RWPE1 (cell line): ENCODE data around the gene EML3.
A peak's percentile ranks its signal among the peaks of the same experiment; 100 is the strongest.
"Not testable (repeated sequence)": the region's sequence is repeated elsewhere in the genome, so short reads cannot be mapped to it uniquely, and the experiment has no call there.

Experiments used
- CTCF ChIA-PET: fragments of 350-600 bp; sonication (Branson Sonifier 250); formaldehyde crosslinking; extraction: SDS; loops from one replicate; lab custom pipeline; 2021; lab: Yijun Ruan, JAX
- POLR2A ChIA-PET: fragments of 400-600 bp; formaldehyde crosslinking; extraction: SDS; loops from one replicate; lab custom pipeline; 2020; ENCODE audit warnings: antibody characterized with exemption; ENCODE audit not compliant: low non-redundant PET; lab: Yijun Ruan, JAX
- DNase-seq: peaks from one replicate; pipeline ENCODE4 v3.0.0; 2012; ENCODE audit warnings: low spot score
- H3K27ac ChIP-seq: fragments of 450-650 bp; 2 replicates; pipeline ENCODE4 v1.5.1; 2017
- CTCF ChIP-seq: fragments of 450-650 bp; conservative IDR thresholded peaks from 2 replicates; pipeline ENCODE4 v1.5.1; 2017; ENCODE audit warnings: low read depth, mild to moderate bottlenecking

Gene EML3

GRCh38 chr11:62569611-62570010, 43.0 kb downstream of the EML3 start:
- CTCF ChIA-PET = interaction anchor here (0.6 to 0.9 kb wide), 3 partner anchors 33 to 1380 kb away, joined by 3 to 4 read pairs (median 3); no protein-coding TSS in a partner anchor
- 0 out of 2 replicates have a peak overlapping the region, but pooled peaks have one; percentile 51 for H3K27ac ChIP-seq
- DNase-seq = no peak
- POLR2A ChIA-PET = no interaction called here
- TF ChIP-seq CTCF = no peak

- DNase-seq = no peak
- ChIA-PET POLR2A (no interaction called here), CTCF (interaction anchor here (0.6 kb wide), 1 partner anchor 770 kb away, joined by 3 read pairs; no protein-coding TSS in a partner anchor)
- no peak for TF ChIP-seq CTCF
- H3K27ac ChIP-seq = peak overlapping the region; percentile 59
Observed at GRCh38 chr11:62567018-62567633, 45.4 kb downstream of the EML3 start.

GRCh38 chr11:62566247-62566646, 46.3 kb downstream of the EML3 start:
- CTCF ChIA-PET = interaction anchor here (1.0 kb wide), 1 partner anchor 23 kb away, joined by 3 read pairs; no protein-coding TSS in a partner anchor
- TF ChIP-seq CTCF = no peak
- no peak for DNase-seq
- POLR2A ChIA-PET = no interaction called here
- H3K27ac ChIP-seq = peak overlapping the region; percentile 59

GRCh38 chr11:62565100-62565802, 47.3 kb downstream of the EML3 start:
- DNase-seq = no peak
- CTCF ChIA-PET = no interaction called here
- POLR2A ChIA-PET = interaction anchor here (1.0 kb wide), 1 partner anchor 9 kb away, joined by 7 read pairs; the partner anchor contains the start of gene EEF1G
- H3K27ac ChIP-seq = peak overlapping the region; percentile 75
- TF ChIP-seq CTCF = no peak

GRCh38 chr11:62561677-62562230, 50.8 kb downstream of the EML3 start:
- DNase-seq, POLR2A ChIA-PET: not testable (repeated sequence)
- H3K27ac ChIP-seq = peak overlapping the region; percentile 100
- CTCF ChIA-PET = interaction anchor here (0.9 to 5.0 kb wide), 3 partner anchors 18 to 137 kb away, joined by 3 to 74 read pairs (median 7); no protein-coding TSS in a partner anchor

- POLR2A ChIA-PET = interaction anchor here (0.6 to 2.3 kb wide), 4 partner anchors 14 to 17 kb away, joined by 3 to 11 read pairs (median 6); partner anchors contain the start of gene AHNAK
- CTCF ChIA-PET = interaction anchor here (0.5 to 5.0 kb wide), 20 partner anchors 10 to 227 kb away, joined by 3 to 74 read pairs (median 4); partner anchors contain the start of genes AHNAK and TMEM179B
- peak; percentile 95 for DNase-seq
- peak overlapping the region; percentile 100 for H3K27ac ChIP-seq
- TF ChIP-seq CTCF = peak; percentile 91
Observed at GRCh38 chr11:62560566-62561103, 51.9 kb downstream of the EML3 start.

- not testable (repeated sequence) for DNase-seq
- peak overlapping the region; percentile 100 for H3K27ac ChIP-seq
- ChIA-PET POLR2A (interaction anchor here (2.3 kb wide), 1 partner anchor 13 kb away, joined by 11 read pairs; the partner anchor contains the start of gene AHNAK), CTCF (interaction anchor here (0.5 to 5.0 kb wide), 8 partner anchors 13 to 163 kb away, joined by 3 to 74 read pairs (median 4); partner anchors contain the start of gene AHNAK)
Observed at GRCh38 chr11:62559626-62560025, 52.9 kb downstream of the EML3 start.
